ENCODE measurements around the gene DMP1.

Gene DMP1

GRCh38 chr4:87707279-87707918 is 57.3 kb downstream of the DMP1 start:
- no peaks in the 10 kb centered on the region for H3K27me3 ChIP-seq (ENCODE audit: control insufficient read depth in 1 of 2, insufficient read depth in 2 of 2, low read length in 2 of 2)
- no peak overlapping the region for H3K4me3 ChIP-seq (ENCODE audit: low read depth in 1 of 2, low read length in 2 of 2)
- H3K9me3 ChIP-seq (ENCODE audit: control insufficient read depth in 1 of 2, low read length in 2 of 2): no peaks in the 10 kb centered on the region
- no peaks in the 10 kb centered on the region for H3K36me3 ChIP-seq (ENCODE audit: control insufficient read depth in 1 of 2, insufficient read depth in 2 of 2, low read length in 2 of 2)
- no peak overlapping the region for H3K9ac ChIP-seq (ENCODE audit: low read depth in 1 of 2, low read length in 2 of 2)
- H3K4me1 ChIP-seq (ENCODE audit: control insufficient read depth in 1 of 2, insufficient read depth in 2 of 2, low read length in 2 of 2): no peaks in the 10 kb centered on the region
- no peak overlapping the region for H3K27ac ChIP-seq (ENCODE audit: low read depth, low read length)
